Peyer's patch (tissue), 4 donors: Measurements from ENCODE around the gene TMEM87B.

ENCODE experiments used
- CTCF ChIP-seq, 6 experiments: fragments of 450-650 bp in 4 of 6; fragments of 200-600 bp in 2 of 6; sonication (generic) in 1 of 6; IDR thresholded peaks; one replicate each; pipeline ENCODE4 v1.5.1; 2017 to 2019; ENCODE audit warnings: antibody characterized with exemption in 6 of 6, mild to moderate bottlenecking in 3 of 6, moderate library complexity in 1 of 6
- POLR2A ChIP-seq, 2 donors: fragments of 450-650 bp; IDR thresholded peaks; one replicate each; pipeline ENCODE4 v1.5.1; 2017; ENCODE audit warnings: antibody characterized with exemption in 2 of 2, mild to moderate bottlenecking in 2 of 2, moderate library complexity in 2 of 2

GRCh38 chr2:112021290-112021689 lies 33.8 kb upstream of the TMEM87B start:
- TF ChIP-seq CTCF (IDR thresholded peaks at IDR 0.05) (peak in 1 of 6 experiments; percentile 7), POLR2A (IDR thresholded peaks at IDR 0.05) (no peak)
